ENCODE results near the gene LSMEM2. TPM values are rescaled to one million over a fixed set of nuclear protein-coding genes. Genes with fewer than 3 reads are reported as not detected.

Gene LSMEM2
- polyA plus RNA-seq, result 0.25 TPM
- long read RNA-seq, donor 1, result 0 reads
- long read RNA-seq, donor 2, partial matches to known transcripts, result 33 of 63 reads
- long read RNA-seq, donor 2, other reads (novel, unspliced or antisense), result 30 of 63 reads
- long read RNA-seq, donor 3, result 0 reads
- long read RNA-seq, donor 4, result 0 reads
- long read RNA-seq, donor 5, result 0 reads
- long read RNA-seq, donor 6, result 0 reads
- long read RNA-seq, donor 7, result 0 reads
- long read RNA-seq, donor 8, partial matches to known transcripts, result 8 of 24 reads
- long read RNA-seq, donor 8, other reads (novel, unspliced or antisense), result 16 of 24 reads
- long read RNA-seq, donor 9, partial matches to known transcripts, result 6 of 14 reads
- long read RNA-seq, donor 9, other reads (novel, unspliced or antisense), result 8 of 14 reads
- long read RNA-seq, donor 10, result 0 reads
- long read RNA-seq, donor 11, result 0 reads

DNA sequence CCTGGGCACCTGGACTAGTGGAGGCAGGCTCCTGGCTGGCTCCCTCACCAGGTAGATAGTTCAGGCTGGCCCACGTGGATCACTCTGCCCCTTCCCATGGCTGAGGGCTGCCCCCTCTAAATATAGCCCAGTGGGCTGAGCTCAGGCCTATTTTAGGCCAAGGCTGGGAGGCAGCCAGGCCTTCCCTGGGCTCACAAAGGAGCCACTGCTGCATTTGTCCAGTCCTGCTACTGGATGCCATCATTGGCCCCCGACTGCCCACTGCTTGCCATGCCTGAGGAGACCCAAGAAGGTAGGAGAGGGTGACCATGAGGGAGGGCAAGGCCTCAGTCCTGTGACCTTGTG lies at the start of gene LSMEM2:
TSS of gene LSMEM2 (plus strand) at position 208 of the 345 bp plus-strand sequence. CDS start at position 235, 27 bp downstream.
- Histone ChIP-seq H3K27me3 (ENCODE audit: control insufficient read depth, insufficient read depth, low read length) (peaks cover 28% of the 10 kb centered on the region), H3K36me3 (ENCODE audit: control insufficient read depth, insufficient read depth, low read length) (peaks cover 36% of the 10 kb centered on the region), H3K9me3 (ENCODE audit: control insufficient read depth, low read depth, low read length) (peaks cover 8% of the 10 kb centered on the region), H3K4me3 (ENCODE audit: low read length) (no peak within 1 kb of the TSS), H3K4me1 (ENCODE audit: control insufficient read depth, insufficient read depth, low read length) (peaks cover 5% of the 10 kb centered on the region), H3K27ac (ENCODE audit: low read length) (no peak within 1 kb of the TSS)
- no CpG with 5 or more reads among the region's 2 CpGs for WGBS (ENCODE audit: insufficient coverage, low lambda C conversion rate)
- DNase-seq, result no peak

DNA sequence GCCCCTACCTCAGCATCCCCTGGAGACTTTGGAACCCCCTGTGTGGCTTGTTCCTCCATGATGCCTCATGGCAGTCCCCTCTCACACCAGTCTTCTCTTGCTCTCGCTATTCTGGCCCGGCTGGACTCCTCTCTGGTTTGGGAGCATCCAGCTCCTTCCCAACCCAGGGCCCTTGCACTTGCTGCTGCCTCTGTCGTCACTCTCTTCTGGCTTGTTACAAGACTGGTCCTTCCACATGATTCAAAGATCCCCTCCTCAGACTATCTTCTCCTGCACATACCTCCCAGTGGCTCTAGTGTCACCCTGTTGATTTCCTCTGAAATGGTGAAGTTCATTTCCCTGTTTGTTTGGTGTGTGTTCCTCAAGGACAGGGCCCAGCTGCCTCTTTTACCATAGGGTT lies 49.4 kb upstream of the LSMEM2 start:
- Histone ChIP-seq H3K27ac (ENCODE audit: low read length) (no peak overlapping the region), H3K4me3 (ENCODE audit: low read length) (no peak overlapping the region), H3K27me3 (ENCODE audit: control insufficient read depth, insufficient read depth, low read length) (peaks cover 6% of the 10 kb centered on the region), H3K36me3 (ENCODE audit: control insufficient read depth, insufficient read depth, low read length) (no peaks in the 10 kb centered on the region), H3K4me1 (ENCODE audit: control insufficient read depth, insufficient read depth, low read length) (peaks cover 13% of the 10 kb centered on the region), H3K9me3 (ENCODE audit: control insufficient read depth, low read depth, low read length) (no peaks in the 10 kb centered on the region)
- no peak for DNase-seq
- WGBS (ENCODE audit: insufficient coverage, low lambda C conversion rate), result no CpG with 5 or more reads among the region's 3 CpGs

DNA sequence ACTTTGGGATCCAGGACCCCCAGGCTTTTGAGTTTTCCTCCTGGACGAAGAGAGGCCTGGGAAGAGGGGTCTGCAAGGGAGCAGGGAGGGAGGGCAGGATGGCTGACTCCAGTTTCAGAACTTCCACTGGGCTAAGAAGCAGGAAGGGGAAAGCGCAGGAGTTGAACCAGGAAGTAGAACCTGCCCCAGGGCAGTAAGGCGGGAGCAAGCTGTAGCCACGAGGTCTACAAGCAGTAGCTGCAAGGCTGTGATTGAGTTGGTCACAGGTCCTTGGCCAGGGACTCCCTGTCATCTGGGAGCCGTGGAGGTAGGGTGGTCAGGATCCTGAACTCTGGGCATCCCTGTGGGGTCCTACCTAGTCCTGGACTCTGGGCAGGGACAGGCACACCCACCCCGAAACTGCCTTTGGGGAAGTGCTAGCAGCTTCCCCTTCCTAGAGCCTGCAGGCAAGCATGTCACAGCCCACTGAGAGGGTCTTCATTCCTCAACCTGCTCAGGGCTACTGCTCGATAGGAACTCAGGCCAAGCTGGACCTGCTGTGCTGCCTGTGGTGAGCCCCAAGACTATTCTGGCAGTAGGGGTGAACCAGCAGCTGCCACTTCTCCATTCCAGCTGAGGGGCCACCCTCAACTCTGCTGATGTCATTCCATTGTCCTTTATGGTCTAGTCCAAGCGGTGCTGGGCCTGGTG lies 48.6 kb upstream of the LSMEM2 start:
- Histone ChIP-seq H3K27ac (ENCODE audit: low read length) (no peak overlapping the region), H3K36me3 (ENCODE audit: control insufficient read depth, insufficient read depth, low read length) (no peaks in the 10 kb centered on the region), H3K4me3 (ENCODE audit: low read length) (no peak overlapping the region), H3K4me1 (ENCODE audit: control insufficient read depth, insufficient read depth, low read length) (peaks cover 16% of the 10 kb centered on the region), H3K27me3 (ENCODE audit: control insufficient read depth, insufficient read depth, low read length) (peaks cover 3% of the 10 kb centered on the region), H3K9me3 (ENCODE audit: control insufficient read depth, low read depth, low read length) (no peaks in the 10 kb centered on the region)
- DNase-seq, result no peak
- WGBS (ENCODE audit: insufficient coverage, low lambda C conversion rate), result no CpG with 5 or more reads among the region's 8 CpGs

DNA sequence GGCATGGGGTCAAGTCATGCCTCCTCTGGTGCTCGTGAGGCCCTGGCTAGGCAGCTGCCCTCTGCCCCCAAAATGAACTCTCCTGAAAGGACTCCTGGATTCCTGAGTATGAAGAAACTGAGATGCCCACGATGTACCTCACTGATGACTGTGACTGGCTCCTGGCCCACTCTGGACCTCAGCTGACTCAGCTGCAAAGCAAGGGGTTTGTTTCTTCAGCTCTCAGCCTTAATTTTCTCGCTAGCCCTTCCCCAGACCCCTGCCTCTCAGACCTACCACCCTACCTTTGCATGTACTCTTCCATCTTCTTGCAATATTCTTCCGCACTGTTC lies 48.1 kb upstream of the LSMEM2 start:
- H3K36me3 ChIP-seq (ENCODE audit: control insufficient read depth, insufficient read depth, low read length), result no peaks in the 10 kb centered on the region
- no CpG with 5 or more reads among the region's 4 CpGs for WGBS (ENCODE audit: insufficient coverage, low lambda C conversion rate)
- H3K9me3 ChIP-seq (ENCODE audit: control insufficient read depth, low read depth, low read length), result no peaks in the 10 kb centered on the region
- no peak overlapping the region for H3K27ac ChIP-seq (ENCODE audit: low read length)
- no peak for DNase-seq
- peaks cover 15% of the 10 kb centered on the region for H3K4me1 ChIP-seq (ENCODE audit: control insufficient read depth, insufficient read depth, low read length)
- H3K27me3 ChIP-seq (ENCODE audit: control insufficient read depth, insufficient read depth, low read length), result peaks cover 3% of the 10 kb centered on the region
- no peak overlapping the region for H3K4me3 ChIP-seq (ENCODE audit: low read length)

DNA sequence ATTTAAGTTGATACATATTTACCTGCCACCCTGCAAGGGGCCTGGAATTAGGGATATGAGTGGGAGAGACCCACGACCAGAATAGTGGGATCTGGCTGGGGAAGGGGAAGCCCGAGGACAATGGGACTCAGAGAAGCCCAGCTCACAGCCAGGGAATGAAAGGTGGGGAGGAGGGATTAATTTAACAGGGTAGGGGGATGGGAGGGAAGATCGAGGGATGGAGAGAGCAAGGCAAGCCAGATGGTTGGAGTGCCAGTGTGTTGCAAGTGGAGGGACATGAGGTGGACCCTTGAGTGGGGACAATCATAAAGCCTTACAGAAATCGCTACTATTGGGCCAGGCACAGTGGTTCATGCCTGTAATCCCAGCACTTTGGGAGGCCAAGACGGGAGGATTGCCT lies 47.3 kb upstream of the LSMEM2 start:
- WGBS (ENCODE audit: insufficient coverage, low lambda C conversion rate), result 80% methylated on average over 1 of the region's 5 CpGs
- H3K36me3 ChIP-seq (ENCODE audit: control insufficient read depth, insufficient read depth, low read length), result no peaks in the 10 kb centered on the region
- H3K4me3 ChIP-seq (ENCODE audit: low read length), result no peak overlapping the region

DNA sequence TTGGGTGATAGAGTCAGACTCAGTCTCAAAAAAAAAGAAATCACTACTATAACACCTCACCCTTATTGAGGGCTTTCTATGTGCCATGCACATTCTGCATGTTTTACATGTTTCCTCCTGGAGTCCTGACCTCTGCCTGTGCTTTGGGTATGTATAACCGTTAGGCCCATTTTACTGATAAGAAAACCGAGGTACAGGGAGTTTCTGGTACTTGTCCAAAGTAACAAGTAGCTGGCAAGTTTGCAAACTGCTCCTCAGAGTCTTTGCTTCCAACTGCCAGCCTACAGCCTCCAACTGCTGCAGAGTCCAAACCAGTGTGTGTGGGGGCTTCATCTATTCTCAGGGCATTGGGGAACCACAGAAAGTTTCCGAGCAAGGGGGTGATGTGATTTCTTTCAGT lies 46.6 kb upstream of the LSMEM2 start:
- no peak for DNase-seq
- Histone ChIP-seq H3K27ac (ENCODE audit: low read length) (no peak overlapping the region), H3K9me3 (ENCODE audit: control insufficient read depth, low read depth, low read length) (no peaks in the 10 kb centered on the region), H3K4me3 (ENCODE audit: low read length) (no peak overlapping the region), H3K36me3 (ENCODE audit: control insufficient read depth, insufficient read depth, low read length) (no peaks in the 10 kb centered on the region), H3K27me3 (ENCODE audit: control insufficient read depth, insufficient read depth, low read length) (no peaks in the 10 kb centered on the region), H3K4me1 (ENCODE audit: control insufficient read depth, insufficient read depth, low read length) (peaks cover 5% of the 10 kb centered on the region)
- no CpG with 5 or more reads among the region's 3 CpGs for WGBS (ENCODE audit: insufficient coverage, low lambda C conversion rate)

More for the DNA sequence above, 47.3 kb upstream of the LSMEM2 start:
- Histone ChIP-seq H3K27me3 (ENCODE audit: control insufficient read depth, insufficient read depth, low read length) (no peaks in the 10 kb centered on the region), H3K4me1 (ENCODE audit: control insufficient read depth, insufficient read depth, low read length) (peaks cover 10% of the 10 kb centered on the region), H3K27ac (ENCODE audit: low read length) (no peak overlapping the region), H3K9me3 (ENCODE audit: control insufficient read depth, low read depth, low read length) (no peaks in the 10 kb centered on the region)
- DNase-seq, result no peak

DNA sequence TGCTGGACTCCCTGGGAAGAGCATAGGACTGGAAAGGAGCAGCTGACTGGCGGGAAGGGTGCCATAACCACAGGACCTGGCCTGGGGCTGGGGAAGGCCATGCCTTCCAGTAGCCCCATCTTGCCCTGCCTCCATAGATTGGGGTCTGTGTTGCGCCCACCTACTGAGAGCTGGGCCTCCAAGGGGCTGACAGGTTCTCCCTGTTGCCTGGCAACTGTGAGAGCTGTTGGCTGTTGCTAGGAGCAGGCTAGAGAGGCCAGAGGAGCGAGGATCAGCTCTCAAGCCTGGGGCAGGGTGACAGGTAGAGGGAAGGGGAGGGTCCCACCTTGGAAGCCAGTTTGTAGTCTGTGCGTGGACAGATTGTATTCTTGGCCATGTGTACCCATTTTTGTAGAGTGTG lies 45.7 kb upstream of the LSMEM2 start:
- Histone ChIP-seq H3K4me3 (ENCODE audit: low read length) (no peak overlapping the region), H3K4me1 (ENCODE audit: control insufficient read depth, insufficient read depth, low read length) (peaks cover 10% of the 10 kb centered on the region), H3K27me3 (ENCODE audit: control insufficient read depth, insufficient read depth, low read length) (no peaks in the 10 kb centered on the region), H3K9me3 (ENCODE audit: control insufficient read depth, low read depth, low read length) (no peaks in the 10 kb centered on the region), H3K27ac (ENCODE audit: low read length) (no peak overlapping the region), H3K36me3 (ENCODE audit: control insufficient read depth, insufficient read depth, low read length) (no peaks in the 10 kb centered on the region)
- no peak for DNase-seq
- no CpG with 5 or more reads among the region's 4 CpGs for WGBS (ENCODE audit: insufficient coverage, low lambda C conversion rate)

DNA sequence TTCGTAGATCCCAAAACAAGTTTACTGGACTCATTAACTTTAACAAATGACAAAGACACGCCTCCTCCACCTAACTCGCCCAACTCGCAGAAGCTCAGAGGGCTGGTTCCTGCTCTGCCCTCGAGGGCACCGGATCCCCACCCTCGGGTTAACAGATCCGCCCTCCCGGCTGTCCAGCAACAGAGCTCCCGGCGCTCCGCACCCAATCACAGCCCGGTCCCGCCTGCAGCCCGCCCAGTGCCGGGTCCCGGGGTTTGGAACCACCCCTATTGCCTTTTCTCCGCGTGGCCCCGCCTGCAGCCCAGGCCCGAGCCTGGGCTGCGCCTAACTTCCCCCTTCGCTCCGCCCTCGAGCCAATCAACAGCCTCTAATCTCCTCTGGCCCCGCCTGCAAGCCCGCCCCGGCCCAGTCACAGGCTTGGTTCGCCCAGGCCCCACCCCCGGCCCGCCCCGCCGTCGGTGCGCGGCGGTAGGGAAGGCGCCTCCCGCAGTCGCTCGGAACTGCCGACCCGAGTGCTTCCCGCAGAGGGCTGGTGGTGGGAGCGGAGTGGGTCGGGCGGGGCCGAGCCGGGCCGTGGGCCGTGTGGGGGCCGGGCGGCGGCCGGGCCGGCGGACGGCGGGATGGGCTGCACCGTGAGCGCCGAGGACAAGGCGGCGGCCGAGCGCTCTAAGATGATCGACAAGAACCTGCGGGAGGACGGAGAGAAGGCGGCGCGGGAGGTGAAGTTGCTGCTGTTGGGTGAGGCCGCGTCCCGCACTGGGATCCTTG lies 43.0 kb upstream of the LSMEM2 start, which contains the start of gene GNAI2:
TSS of gene GNAI2 (plus strand) at position 489 of the 768 bp plus-strand sequence. CDS start at position 621, 132 bp downstream.
- WGBS (ENCODE audit: insufficient coverage, low lambda C conversion rate), result no CpG with 5 or more reads among the region's 75 CpGs
- Histone ChIP-seq H3K27me3 (ENCODE audit: control insufficient read depth, insufficient read depth, low read length) (no peaks in the 10 kb centered on the region), H3K4me3 (ENCODE audit: low read length) (peak within 1 kb of the TSS; percentile 86), H3K27ac (ENCODE audit: low read length) (peak within 1 kb of the TSS; percentile 82), H3K36me3 (ENCODE audit: control insufficient read depth, insufficient read depth, low read length) (peaks cover 11% of the 10 kb centered on the region), H3K4me1 (ENCODE audit: control insufficient read depth, insufficient read depth, low read length) (peaks cover 21% of the 10 kb centered on the region), H3K9me3 (ENCODE audit: control insufficient read depth, low read depth, low read length) (no peaks in the 10 kb centered on the region)
- peak; percentile 99 to 100 for DNase-seq

DNA sequence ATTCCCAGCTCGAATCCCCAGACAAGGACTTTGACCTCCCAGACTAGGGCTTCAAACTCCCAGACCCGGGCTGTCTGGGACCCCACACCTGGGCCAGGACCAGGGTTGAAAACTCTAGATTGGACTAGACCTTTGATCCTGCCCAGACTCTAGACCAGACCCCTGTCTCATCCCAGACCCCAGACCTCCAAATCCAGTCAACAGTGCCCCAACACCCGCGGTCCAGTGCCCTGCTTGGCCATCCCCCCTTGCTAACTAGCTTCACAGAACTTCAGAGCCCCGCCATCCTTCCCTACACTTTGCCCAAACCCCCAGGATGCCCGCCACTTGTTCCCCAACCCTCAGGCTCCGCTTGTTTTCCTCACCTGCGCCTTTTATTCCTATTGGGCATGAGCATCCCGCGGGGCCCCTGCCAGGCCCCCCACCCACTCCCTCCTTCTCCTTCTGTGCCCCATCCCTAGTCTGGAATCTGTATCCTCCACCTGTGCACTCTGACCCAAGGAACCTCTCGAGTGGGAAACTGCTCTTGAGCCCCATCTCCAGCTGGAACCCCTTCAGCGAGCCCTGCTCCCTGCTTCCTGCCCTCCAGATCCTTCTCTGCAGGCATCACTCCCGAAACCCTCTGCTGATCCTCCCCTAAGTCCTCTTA lies 42.3 kb upstream of the LSMEM2 start:
- Histone ChIP-seq H3K4me3 (ENCODE audit: low read length) (peak overlapping the region; percentile 86), H3K36me3 (ENCODE audit: control insufficient read depth, insufficient read depth, low read length) (peaks cover 11% of the 10 kb centered on the region), H3K9me3 (ENCODE audit: control insufficient read depth, low read depth, low read length) (no peaks in the 10 kb centered on the region), H3K4me1 (ENCODE audit: control insufficient read depth, insufficient read depth, low read length) (peaks cover 22% of the 10 kb centered on the region), H3K27ac (ENCODE audit: low read length) (peak overlapping the region; percentile 59), H3K27me3 (ENCODE audit: control insufficient read depth, insufficient read depth, low read length) (no peaks in the 10 kb centered on the region)
- WGBS (ENCODE audit: insufficient coverage, low lambda C conversion rate), result 0% methylated on average over 4 of the region's 13 CpGs
- no peak for DNase-seq

DNA sequence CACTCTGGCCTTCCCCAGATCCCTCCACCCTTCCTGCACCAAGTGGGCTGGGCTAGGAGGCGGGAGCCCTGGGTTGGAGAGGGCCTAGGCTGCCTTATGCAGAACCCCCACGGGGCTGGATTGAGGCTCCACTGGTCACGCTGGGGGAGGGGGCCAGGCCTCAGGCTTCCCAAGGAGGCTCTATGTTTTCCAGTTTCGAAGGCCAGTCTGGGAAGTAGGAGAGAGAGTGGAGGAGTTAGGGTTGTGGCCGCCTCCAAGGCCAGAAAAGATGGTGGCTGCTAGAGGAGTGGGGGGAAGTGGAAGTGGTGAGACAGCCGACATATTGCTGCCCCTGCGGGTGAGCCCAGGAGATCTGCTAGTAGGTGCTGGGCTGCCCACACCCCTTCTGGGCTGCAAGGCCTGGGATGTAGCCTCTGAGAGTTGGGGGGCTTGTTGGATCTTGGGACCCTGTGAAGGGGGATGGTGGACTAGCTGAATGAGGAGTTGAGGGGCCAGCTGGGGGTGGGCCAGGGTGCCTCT lies 41.7 kb upstream of the LSMEM2 start:
- no peaks in the 10 kb centered on the region for H3K9me3 ChIP-seq (ENCODE audit: control insufficient read depth, low read depth, low read length)
- peaks cover 11% of the 10 kb centered on the region for H3K36me3 ChIP-seq (ENCODE audit: control insufficient read depth, insufficient read depth, low read length)
- no peaks in the 10 kb centered on the region for H3K27me3 ChIP-seq (ENCODE audit: control insufficient read depth, insufficient read depth, low read length)
- peak in 1 of 2 donors; percentile 49 for DNase-seq
- WGBS (ENCODE audit: insufficient coverage, low lambda C conversion rate), result no CpG with 5 or more reads among the region's 7 CpGs
- H3K4me1 ChIP-seq (ENCODE audit: control insufficient read depth, insufficient read depth, low read length), result peaks cover 24% of the 10 kb centered on the region
- peak overlapping the region; percentile 59 for H3K27ac ChIP-seq (ENCODE audit: low read length)
- H3K4me3 ChIP-seq (ENCODE audit: low read length), result peak overlapping the region; percentile 86

Data from large intestine (tissue), 12 donors.